K562 (cell line): ENCODE measurements around the gene NRARP. TPM values are rescaled to one million over a fixed set of nuclear protein-coding genes. Genes with fewer than 3 reads are reported as not detected.

Experiments used
- ATAC-seq: fragments of 200-7000 bp; cut with Tn5 transposase; 3 replicates; pipeline ENCODE4 v1.9.1; 2020; ENCODE audit warnings: moderate library complexity
- BruUV-seq: library from RNA; stranded (reverse); fragments of 400-500 nt; replicated peaks from 2 replicates; lab custom pipeline; 2021; lab: Mats Ljungman, UMichigan
- CTCF ChIA-PET: fragments of 300-600 bp; formaldehyde crosslinking; extraction: SDS; loops from one replicate; lab custom pipeline; 2021; ENCODE audit warnings: low intra/inter-chr PET ratio; lab: Yijun Ruan, JAX
- POLR2A ChIA-PET: fragments of 300-600, 350-650 bp; sonication (Branson Sonifier 250); formaldehyde crosslinking; extraction: SDS; loops from one replicate; lab custom pipeline; 2021; ENCODE audit warnings: antibody characterized with exemption, inconsistent platforms; lab: Yijun Ruan, JAX
- DNase-seq, 4 experiments: peaks; one replicate each; pipeline versions ENCODE4 v3.0.0 to v3.0.0-alpha.2; 2011 to 2018; ENCODE audit warnings: low spot score in 3 of 4, mixed read lengths in 3 of 4; ENCODE audit errors: extremely low read depth in 1 of 4
- FAIRE-seq: peaks from 2 replicates; lab custom pipeline; 2011; peaks lifted over from hg19 to GRCh38; lab: Jason Lieb, UNC
- H2AFZ ChIP-seq: 2 replicates; pipeline ENCODE4 v1.6.0; 2011; ENCODE audit warnings: low read depth, low read length, control low read depth, inconsistent platforms
- H3K27ac ChIP-seq: fragments of 200-600 bp; 3 replicates; pipeline ENCODE4 v1.8.0; 2011; ENCODE audit warnings: low read depth, mild to moderate bottlenecking, control low read depth, inconsistent platforms, low read length, moderate library complexity, mixed read lengths; ENCODE audit errors: extremely low read depth
- H3K27me3 ChIP-seq, 2 experiments: fragments of 300-600 bp in 1 of 2; 2 replicates in 1 of 2; 3 replicates in 1 of 2; pipeline versions ENCODE4 v1.6.0 to v1.8.0; 2011; ENCODE audit warnings: inconsistent platforms in 2 of 2, low read length in 2 of 2, mild to moderate bottlenecking in 1 of 2, mixed read lengths in 1 of 2, moderate library complexity in 1 of 2; ENCODE audit not compliant: control insufficient read depth in 2 of 2, insufficient read depth in 2 of 2
- H3K36me3 ChIP-seq: fragments of 300-600 bp; 3 replicates; pipeline ENCODE4 v1.8.0; 2011; ENCODE audit warnings: mild to moderate bottlenecking, low read length, inconsistent platforms; ENCODE audit not compliant: control insufficient read depth, insufficient read depth
- H3K4me1 ChIP-seq, 2 experiments: fragments of 200-600 bp in 1 of 2; replicated peaks in 1 of 2; 2 replicates in 1 of 2; 3 replicates in 1 of 2; pipeline versions ENCODE4 v1.5.1 to v1.8.0; 2011; ENCODE audit warnings: inconsistent platforms in 2 of 2, low read length in 2 of 2, mild to moderate bottlenecking in 1 of 2, mixed read lengths in 1 of 2, moderate library complexity in 1 of 2; ENCODE audit not compliant: control insufficient read depth in 2 of 2, insufficient read depth in 2 of 2
- H3K4me2 ChIP-seq: 2 replicates; pipeline ENCODE4 v1.6.1; 2011; ENCODE audit warnings: low read length, control low read depth, inconsistent platforms, mixed read lengths; ENCODE audit not compliant: insufficient read depth
- H3K4me3 ChIP-seq: fragments of 200-600 bp; sonication (generic), shearing (Covaris generic); 2 replicates; pipeline ENCODE4 v1.5.1; 2016; ENCODE audit warnings: control low read depth, inconsistent platforms
- H3K79me2 ChIP-seq: fragments of 200-600 bp; 3 replicates; pipeline ENCODE4 v1.8.0; 2011; ENCODE audit warnings: low read length, inconsistent platforms; ENCODE audit not compliant: control insufficient read depth, insufficient read depth
- H3K9ac ChIP-seq, 2 experiments: 2 replicates each; pipeline versions ENCODE4 v1.6.0 to v1.6.1; 2011; ENCODE audit warnings: low read depth in 2 of 2, low read length in 2 of 2, control low read depth in 1 of 2, inconsistent platforms in 1 of 2, mild to moderate bottlenecking in 1 of 2, mixed read lengths in 1 of 2; ENCODE audit not compliant: insufficient read depth in 1 of 2
- H3K9me1 ChIP-seq: one replicate; pipeline ENCODE4 v1.6.0; 2011; ENCODE audit warnings: inconsistent platforms, mild to moderate bottlenecking, low read length, moderate library complexity; ENCODE audit not compliant: control insufficient read depth, insufficient read depth
- H3K9me3 ChIP-seq: replicated peaks from 2 replicates; pipeline ENCODE4 v1.5.1; 2011; ENCODE audit warnings: low read depth, low read length, inconsistent platforms; ENCODE audit not compliant: control insufficient read depth, insufficient read depth
- H4K20me1 ChIP-seq: replicated peaks from 2 replicates; pipeline ENCODE4 v1.6.1; 2011; ENCODE audit warnings: low read length, inconsistent platforms, mixed read lengths; ENCODE audit not compliant: control insufficient read depth, insufficient read depth
- FOXO4 ChIP-seq: fragments of 450-650 bp; formaldehyde crosslinking; IDR thresholded peaks from 2 replicates; pipeline ENCODE4 v1.4.0; 2020; ENCODE audit warnings: mild to moderate bottlenecking, moderate library complexity
- MGA ChIP-seq: fragments of 450-650 bp; IDR thresholded peaks from 2 replicates; pipeline ENCODE4 v1.6.1; 2016; ENCODE audit warnings: mild to moderate bottlenecking, moderate library complexity
- NCOA2 ChIP-seq, 2 experiments: fragments of 450-650 bp; IDR thresholded peaks; 2 replicates each; pipeline ENCODE4 v1.6.1; 2018; ENCODE audit warnings: mild to moderate bottlenecking in 2 of 2, moderate library complexity in 1 of 2; ENCODE audit not compliant: partially characterized antibody in 2 of 2
- PRPF4 ChIP-seq: fragments of 200-400 bp; formaldehyde crosslinking; IDR thresholded peaks from one replicate; pipeline ENCODE4 v1.6.1; 2017; ENCODE audit warnings: low read length, low read depth, mild to moderate bottlenecking; ENCODE audit not compliant: insufficient read depth, poor library complexity, severe bottlenecking
- ZBTB1 ChIP-seq: sonication (generic); formaldehyde crosslinking; IDR thresholded peaks from 2 replicates; pipeline ENCODE4 v1.8.1; 2023; ENCODE audit warnings: missing genetic modification reagents, low read depth, mild to moderate bottlenecking, borderline replicate concordance
- WGBS: fragments of 100-300 bp; shearing (Covaris generic); methylation state at CpG from one replicate; pipeline ENCODE4 v1.1.6; 2016; ENCODE audit warnings: low coverage, mixed read lengths; ENCODE audit not compliant: insufficient coverage; ENCODE audit errors: missing lambda C conversion rate; 5-methylcytosine and 5-hydroxymethylcytosine counted together
- in situ Hi-C: fragments of 300-500 bp; cut with MboI; formaldehyde crosslinking; loops from 4 replicates; pipeline ENCODE4 v1.15.0; 2018; ENCODE audit warnings: inconsistent platforms, mixed read lengths
- intact Hi-C: fragments of 100-400 bp; cut with micrococcal nuclease; formaldehyde crosslinking; loops from 2 replicates; pipeline ENCODE4 v1.14.2; 2022
- polyA plus RNA-seq, 8 experiments: library from polyadenylated mRNA; depleted of rRNA in 4 of 8; stranded (reverse) in 5 of 8; unstranded in 3 of 8; fragments of >200 nt; fragmentation: Nextera tagmentation in 2 of 8; fragmentation: Illumina TruSeq in 1 of 8; extraction: Ambion mirVana in 2 of 8; extraction: Trizol in 1 of 8; gene quantifications; 2 replicates each; pipeline versions ENCODE4 v1.2.1 to v1.2.3, GENCODE V29; 2011 to 2014; ENCODE audit warnings: inconsistent platforms in 1 of 8, missing spikeins in 1 of 8
- total RNA-seq, 7 experiments: library from RNA; depleted of rRNA in 6 of 7; stranded (reverse); fragments of >200 nt in 6 of 7; fragmentation: Illumina TruSeq in 2 of 7; extraction: Trizol in 2 of 7; gene quantifications; 2 replicates each; pipeline versions ENCODE4 v1.2.1 to v1.2.3, GENCODE V29; 2011 to 2021; ENCODE audit warnings: low replicate concordance in 1 of 7

Gene NRARP
- total and polyA plus RNA-seq, 9 of the 15 experiments (the other 6 are each of a cell fraction or from before 2014, with no cell fraction given) = 2.0 to 24.5 (median 7.2) TPM; not detected in 2

GRCh38 chr9:137299203-137299565, 2.9 kb downstream of the NRARP start:
- H3K36me3 ChIP-seq = peaks cover 8% of the 10 kb centered on the region; the same call in 1 of the 3 replicates
- H3K9me3 ChIP-seq = 0 out of 2 replicates have a peak, but pooled peaks cover 1% of the 10 kb centered on the region
- FAIRE-seq (no peak), DNase-seq (peak in 1 of 4 experiments; percentile 26), ATAC-seq (no peak)
- H2AFZ ChIP-seq = no peak overlapping the region
- H3K4me2 ChIP-seq = no peak overlapping the region; the same call in 1 of the 2 replicates
- no peaks in the 10 kb centered on the region for H3K27me3 ChIP-seq
- peaks cover 28% of the 10 kb centered on the region for H3K79me2 ChIP-seq
- no peak overlapping the region for H3K27ac ChIP-seq
- peaks cover 10% of the 10 kb centered on the region for H4K20me1 ChIP-seq
- in situ Hi-C loops = no loop called here
- H3K4me3 ChIP-seq = no peak overlapping the region
- WGBS = 44% methylated on average over 10 of the region's 10 CpGs
- H3K4me1 ChIP-seq = peaks cover 31 to 79% of the 10 kb centered on the region in 2 experiments
- no peaks in the 10 kb centered on the region for H3K9me1 ChIP-seq
- ChIA-PET CTCF (no interaction called here), POLR2A (interaction anchor here (0.6 to 1.2 kb wide), 10 partner anchors 9 to 253 kb away, joined by 3 to 4 read pairs (median 3); partner anchors contain the start of genes MRPL41 and TUBB4B)
- intact Hi-C loops = no loop called here
- peak overlapping the region in 1 of 2 experiments; percentile 82; a peak in 2 of 4 replicates for H3K9ac ChIP-seq
- BruUV-seq = no TSS peak
- no peak for TF ChIP-seq NCOA2 (IDR thresholded peaks at IDR 0.05; ENCODE audit: partially characterized antibody in 2 of 2)
- TF ChIP-seq PRPF4 = no peak
- TF ChIP-seq MGA = no peak
- 0 out of 2 replicates have a peak, but pooled peaks have one; percentile 27 for TF ChIP-seq ZBTB1 (CRISPR knock-in tag)
- TF ChIP-seq FOXO4 (CRISPR knock-in tag) = no peak
